ENCODE data around the gene KDM3B.

DNA sequence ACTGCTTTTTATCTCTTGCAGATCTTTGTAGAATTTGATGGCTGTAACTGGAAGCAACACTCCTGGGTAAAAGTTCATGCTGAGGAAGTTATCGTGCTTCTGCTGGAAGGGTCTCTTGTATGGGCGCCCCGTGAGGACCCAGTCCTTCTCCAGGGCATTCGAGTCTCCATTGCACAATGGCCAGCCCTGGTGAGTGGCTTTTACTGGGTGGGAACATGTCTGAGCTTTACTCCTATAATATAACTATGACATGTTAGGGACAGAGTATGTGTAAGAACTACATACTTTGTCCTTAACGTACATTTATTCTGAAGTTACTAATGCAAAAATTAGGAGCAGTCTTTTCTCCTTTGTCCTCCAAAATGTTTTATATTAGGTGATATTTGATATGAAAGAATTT, 20.2 kb downstream of the KDM3B start:
- TF ChIP-seq, protein P1, sequence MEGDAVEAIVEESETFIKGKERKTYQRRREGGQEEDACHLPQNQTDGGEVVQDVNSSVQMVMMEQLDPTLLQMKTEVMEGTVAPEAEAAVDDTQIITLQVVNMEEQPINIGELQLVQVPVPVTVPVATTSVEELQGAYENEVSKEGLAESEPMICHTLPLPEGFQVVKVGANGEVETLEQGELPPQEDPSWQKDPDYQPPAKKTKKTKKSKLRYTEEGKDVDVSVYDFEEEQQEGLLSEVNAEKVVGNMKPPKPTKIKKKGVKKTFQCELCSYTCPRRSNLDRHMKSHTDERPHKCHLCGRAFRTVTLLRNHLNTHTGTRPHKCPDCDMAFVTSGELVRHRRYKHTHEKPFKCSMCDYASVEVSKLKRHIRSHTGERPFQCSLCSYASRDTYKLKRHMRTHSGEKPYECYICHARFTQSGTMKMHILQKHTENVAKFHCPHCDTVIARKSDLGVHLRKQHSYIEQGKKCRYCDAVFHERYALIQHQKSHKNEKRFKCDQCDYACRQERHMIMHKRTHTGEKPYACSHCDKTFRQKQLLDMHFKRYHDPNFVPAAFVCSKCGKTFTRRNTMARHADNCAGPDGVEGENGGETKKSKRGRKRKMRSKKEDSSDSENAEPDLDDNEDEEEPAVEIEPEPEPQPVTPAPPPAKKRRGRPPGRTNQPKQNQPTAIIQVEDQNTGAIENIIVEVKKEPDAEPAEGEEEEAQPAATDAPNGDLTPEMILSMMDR (conservative IDR thresholded peaks at IDR 0.05 in 1 of 2, IDR thresholded peaks at IDR 0.05 in 1 of 2; ENCODE audit: extremely low read depth in 1 of 2, insufficient read depth in 1 of 2, low read depth in 1 of 2, low read length in 2 of 2) = no peak
- no peak for TF ChIP-seq EZH2 (IDR thresholded peaks at IDR 0.05; ENCODE audit: borderline replicate concordance, low read length)

Measured in mammary epithelial cell (primary cell).